PC-9 (cell line): Measurements from ENCODE around the gene SCAPER. TPM values are rescaled to one million over a fixed set of nuclear protein-coding genes. Genes with fewer than 3 reads are reported as not detected.

ENCODE experiments used
- BruUV-seq: library from RNA; stranded (reverse); fragments of 400-500 nt; replicated peaks from 2 replicates; lab custom pipeline; 2021; lab: Mats Ljungman, UMichigan
- CTCF ChIA-PET: fragments of 300-600 bp; sonication (Branson Sonifier 250); formaldehyde crosslinking; loops from one replicate; lab custom pipeline; 2022; ENCODE audit warnings: antibody characterized with exemption; lab: Charles Lee
- POLR2A ChIA-PET: fragments of 300-600 bp; sonication (Branson Sonifier 250); formaldehyde crosslinking; loops from one replicate; lab custom pipeline; 2022; ENCODE audit warnings: antibody characterized with exemption; ENCODE audit not compliant: unreplicated experiment; lab: Charles Lee
- DNase-seq, 2 experiments: peaks; one replicate each; pipeline versions ENCODE4 v3.0.0 to v3.0.0-alpha.2; 2015 to 2022; ENCODE audit warnings: mixed read lengths in 1 of 2
- H2AFZ ChIP-seq: fragments of 200-600 bp; sonication (generic); 2 replicates; pipeline ENCODE4 v1.8.1; 2017; ENCODE audit warnings: antibody characterized with exemption
- H3F3A ChIP-seq: fragments of 200-600 bp; sonication (generic); 2 replicates; pipeline ENCODE4 v1.8.1; 2017; ENCODE audit warnings: antibody characterized with exemption, mild to moderate bottlenecking, low read depth; ENCODE audit not compliant: insufficient read depth
- H3K27ac ChIP-seq: fragments of 200-600 bp; sonication (generic); 2 replicates; pipeline ENCODE4 v1.6.1; 2016; ENCODE audit warnings: mixed run types
- H3K27me3 ChIP-seq: fragments of 200-600 bp; sonication (generic); 2 replicates; pipeline ENCODE4 v1.6.1; 2016; ENCODE audit warnings: low read depth, mixed run types; ENCODE audit not compliant: insufficient read depth
- H3K36me3 ChIP-seq: fragments of 200-600 bp; sonication (generic); 2 replicates; pipeline ENCODE4 v1.6.1; 2016; ENCODE audit warnings: low read depth, mixed run types
- H3K4me1 ChIP-seq: fragments of 200-600 bp; sonication (generic); replicated peaks from 2 replicates; pipeline ENCODE4 v1.6.1; 2016; ENCODE audit warnings: mixed run types; ENCODE audit not compliant: insufficient read depth
- H3K4me2 ChIP-seq: fragments of 200-600 bp; sonication (generic); 2 replicates; pipeline ENCODE4 v1.6.1; 2017; ENCODE audit warnings: mixed run types
- H3K4me3 ChIP-seq: fragments of 200-600 bp; sonication (generic); 2 replicates; pipeline ENCODE4 v1.6.1; 2016; ENCODE audit warnings: mixed run types
- H3K79me2 ChIP-seq: fragments of 200-600 bp; sonication (generic); 2 replicates; pipeline ENCODE4 v1.6.1; 2017; ENCODE audit warnings: low read depth, mixed run types
- H3K9me2 ChIP-seq: fragments of 200-600 bp; sonication (generic); 2 replicates; pipeline ENCODE4 v1.8.1; 2017; ENCODE audit warnings: mild to moderate bottlenecking; ENCODE audit not compliant: insufficient read depth
- H3K9me3 ChIP-seq: fragments of 200-600 bp; sonication (generic); 2 replicates; pipeline ENCODE4 v1.8.1; 2016; ENCODE audit warnings: low read depth; ENCODE audit not compliant: insufficient read depth
- H4K20me1 ChIP-seq: fragments of 200-600 bp; sonication (generic); 2 replicates; pipeline ENCODE4 v1.8.1; 2017; ENCODE audit not compliant: insufficient read depth
- EZH2 ChIP-seq: fragments of 200-600 bp; sonication (generic); IDR thresholded peaks from 2 replicates; pipeline ENCODE4 v1.8.0; 2017; ENCODE audit warnings: antibody characterized with exemption, low read depth
- intact Hi-C: fragments of 100-400 bp; cut with micrococcal nuclease; formaldehyde crosslinking; loops from one replicate; pipeline ENCODE4 v1.10.0; 2022; ENCODE audit not compliant: unreplicated experiment
- total RNA-seq: library from RNA; stranded (reverse); gene quantifications from 2 replicates; pipeline ENCODE4 v1.2.3, GENCODE V29; 2021
- TF ChIP-seq, protein P1 (sequence below): fragments of 200-600 bp; sonication (generic); conservative IDR thresholded peaks from 2 replicates; pipeline ENCODE4 v1.6.1; 2017; ENCODE audit warnings: mixed run types, antibody characterized with exemption, mild to moderate bottlenecking, moderate library complexity

Gene SCAPER
- total RNA-seq, 1 experiment from 2014 or later, result 18.7 TPM

DNA sequence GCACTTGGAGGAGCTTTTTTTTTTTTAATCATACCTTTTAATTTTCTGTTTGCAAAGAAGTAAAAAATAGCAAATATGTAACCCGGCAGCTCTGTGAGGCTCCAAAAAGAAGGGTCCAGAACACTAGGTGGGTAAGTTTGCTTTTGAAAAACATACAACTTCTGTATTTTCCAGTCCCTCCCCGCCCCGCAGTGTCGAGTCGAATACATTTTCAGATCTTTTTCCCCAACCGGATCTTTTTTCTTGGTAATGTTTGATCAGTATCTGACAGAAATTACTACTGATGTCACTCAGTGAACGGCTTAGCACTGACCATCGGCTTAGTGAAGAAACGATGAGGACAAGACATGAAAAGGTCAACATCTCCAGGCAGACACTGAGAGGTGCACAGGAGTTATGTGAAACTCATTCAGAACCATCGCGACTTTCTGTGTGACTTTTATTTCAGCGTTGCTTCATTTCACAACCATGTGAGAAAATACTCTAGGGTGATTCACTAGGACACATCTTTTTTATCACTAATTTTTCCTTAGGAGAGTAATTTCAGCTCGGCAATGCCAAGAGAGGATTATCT, 557.6 kb downstream of the SCAPER start:
- H3K27me3 ChIP-seq, result no peaks in the 10 kb centered on the region
- peaks cover 28% of the 10 kb centered on the region; the same call in 1 of the 2 replicates for H3F3A ChIP-seq
- no peak overlapping the region for H3K4me2 ChIP-seq
- H3K9me3 ChIP-seq, result no peaks in the 10 kb centered on the region
- no peak overlapping the region for H3K27ac ChIP-seq
- peaks cover 32% of the 10 kb centered on the region for H3K4me1 ChIP-seq
- no peaks in the 10 kb centered on the region for H3K9me2 ChIP-seq
- no peak overlapping the region for H3K4me3 ChIP-seq
- no peak overlapping the region for H2AFZ ChIP-seq
- DNase-seq, result no peak
- POLR2A ChIA-PET, result no interaction called here
- intact Hi-C loops, result loop anchor here (5.0 kb wide), 1 partner anchor 35 kb away; the partner anchor contains the start of gene ETFA
- no peaks in the 10 kb centered on the region for H3K79me2 ChIP-seq
- no peaks in the 10 kb centered on the region for H3K36me3 ChIP-seq
- BruUV-seq, result no TSS peak
- CTCF ChIA-PET, result no interaction called here
- no peaks in the 10 kb centered on the region for H4K20me1 ChIP-seq
- TF ChIP-seq EZH2, result no peak
- TF ChIP-seq, protein P1, sequence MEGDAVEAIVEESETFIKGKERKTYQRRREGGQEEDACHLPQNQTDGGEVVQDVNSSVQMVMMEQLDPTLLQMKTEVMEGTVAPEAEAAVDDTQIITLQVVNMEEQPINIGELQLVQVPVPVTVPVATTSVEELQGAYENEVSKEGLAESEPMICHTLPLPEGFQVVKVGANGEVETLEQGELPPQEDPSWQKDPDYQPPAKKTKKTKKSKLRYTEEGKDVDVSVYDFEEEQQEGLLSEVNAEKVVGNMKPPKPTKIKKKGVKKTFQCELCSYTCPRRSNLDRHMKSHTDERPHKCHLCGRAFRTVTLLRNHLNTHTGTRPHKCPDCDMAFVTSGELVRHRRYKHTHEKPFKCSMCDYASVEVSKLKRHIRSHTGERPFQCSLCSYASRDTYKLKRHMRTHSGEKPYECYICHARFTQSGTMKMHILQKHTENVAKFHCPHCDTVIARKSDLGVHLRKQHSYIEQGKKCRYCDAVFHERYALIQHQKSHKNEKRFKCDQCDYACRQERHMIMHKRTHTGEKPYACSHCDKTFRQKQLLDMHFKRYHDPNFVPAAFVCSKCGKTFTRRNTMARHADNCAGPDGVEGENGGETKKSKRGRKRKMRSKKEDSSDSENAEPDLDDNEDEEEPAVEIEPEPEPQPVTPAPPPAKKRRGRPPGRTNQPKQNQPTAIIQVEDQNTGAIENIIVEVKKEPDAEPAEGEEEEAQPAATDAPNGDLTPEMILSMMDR, result no peak

GRCh38 chr15:76346669-76347481, 558.3 kb downstream of the SCAPER start:
- no peak overlapping the region for H3K27ac ChIP-seq
- no peaks in the 10 kb centered on the region for H3K79me2 ChIP-seq
- peak overlapping the region; percentile 92 for H3K4me2 ChIP-seq
- no peaks in the 10 kb centered on the region for H3K9me3 ChIP-seq
- intact Hi-C loops, result loop anchor here (5.0 kb wide), 1 partner anchor 35 kb away; the partner anchor contains the start of gene ETFA
- ChIA-PET CTCF (no interaction called here), POLR2A (no interaction called here)
- peak overlapping the region; percentile 67 for H3K4me3 ChIP-seq
- TF ChIP-seq, protein P1, result no peak
- H3K4me1 ChIP-seq, result peaks cover 32% of the 10 kb centered on the region
- peaks cover 28% of the 10 kb centered on the region; the same call in 1 of the 2 replicates for H3F3A ChIP-seq
- BruUV-seq, result no TSS peak
- no peaks in the 10 kb centered on the region for H3K36me3 ChIP-seq
- no peaks in the 10 kb centered on the region for H3K9me2 ChIP-seq
- H3K27me3 ChIP-seq, result no peaks in the 10 kb centered on the region
- H4K20me1 ChIP-seq, result no peaks in the 10 kb centered on the region
- no peak for DNase-seq
- H2AFZ ChIP-seq, result peak overlapping the region; percentile 98

DNA sequence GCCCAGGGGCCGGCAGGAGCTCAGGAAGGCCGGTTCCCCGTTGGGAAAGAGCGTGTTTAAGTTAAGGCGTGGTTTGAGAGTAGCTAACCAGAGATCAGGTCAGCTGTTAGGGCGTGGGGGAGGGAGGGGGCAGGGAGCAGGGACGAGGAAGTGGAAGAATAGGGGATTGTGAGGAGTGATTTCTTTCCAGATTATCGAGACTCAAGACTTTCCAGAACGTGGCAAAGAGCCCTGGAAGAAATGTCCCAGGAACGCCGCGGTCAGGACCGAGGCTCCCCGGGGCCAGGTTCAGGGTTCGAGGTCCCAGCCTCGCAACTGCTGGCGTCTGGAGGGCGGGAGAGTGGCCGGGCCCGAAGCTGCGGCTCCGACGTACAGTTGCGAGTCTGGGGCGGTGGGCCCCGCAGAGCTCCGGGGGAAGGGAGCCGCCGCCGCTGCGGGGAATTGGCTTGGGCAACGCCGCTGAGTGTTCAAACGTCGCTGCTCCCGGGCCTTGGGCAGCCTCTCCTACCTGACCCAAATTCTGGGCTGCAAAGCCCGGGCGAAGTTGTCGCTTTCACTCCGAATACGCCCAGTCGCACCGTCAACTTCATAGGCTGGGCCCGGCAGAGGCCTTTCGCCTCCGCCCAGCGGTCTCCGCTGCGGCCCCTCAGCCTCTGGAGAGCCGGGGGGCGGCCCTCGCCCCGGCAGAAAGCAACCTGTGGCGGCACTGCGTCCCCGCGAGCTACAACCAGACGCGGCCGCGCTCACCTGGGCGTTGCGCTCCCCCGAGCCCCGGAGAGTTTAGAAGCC, 559.1 kb downstream of the SCAPER start:
- no peak for DNase-seq
- Histone ChIP-seq H3K4me3 (peak overlapping the region; percentile 67), H3F3A (peaks cover 24% of the 10 kb centered on the region; the same call in 1 of the 2 replicates), H3K9me2 (no peaks in the 10 kb centered on the region), H3K4me1 (peaks cover 32% of the 10 kb centered on the region), H3K79me2 (no peaks in the 10 kb centered on the region), H3K27me3 (no peaks in the 10 kb centered on the region), H3K27ac (no peak overlapping the region), H3K36me3 (no peaks in the 10 kb centered on the region), H3K4me2 (peak overlapping the region; percentile 92), H2AFZ (peak overlapping the region; percentile 98), H4K20me1 (no peaks in the 10 kb centered on the region), H3K9me3 (no peaks in the 10 kb centered on the region)
- ChIA-PET POLR2A (interaction anchor here (0.5 kb wide), 2 partner anchors 33 to 699 kb away, joined by 3 to 4 read pairs; no protein-coding TSS in a partner anchor), CTCF (interaction anchor here (0.6 to 0.7 kb wide), 2 partner anchors 16 to 102 kb away, joined by 4 read pairs; no protein-coding TSS in a partner anchor)
- no TSS peak for BruUV-seq
- no peak for TF ChIP-seq EZH2
- TF ChIP-seq, protein P1, result no peak
- intact Hi-C loops, result loop anchor here (5.0 kb wide), 1 partner anchor 34 kb away; the partner anchor contains the start of gene ETFA
